ENCODE measurements around the gene PRC1. TPM values are rescaled to one million over a fixed set of nuclear protein-coding genes. Genes with fewer than 3 reads are reported as not detected.

Gene PRC1
- total RNA-seq, 1 donor from 2014 or later, result 19.5 TPM

GRCh38 chr15:90986790-90987507, 7.4 kb downstream of the PRC1 start:
- peaks cover 13% of the 10 kb centered on the region for H3K4me1 Mint-ChIP-seq (ENCODE audit: unreplicated experiment)
- peaks cover 2% of the 10 kb centered on the region for H3K27me3 Mint-ChIP-seq (ENCODE audit: unreplicated experiment)
- H3K36me3 Mint-ChIP-seq (ENCODE audit: low read depth, unreplicated experiment), result no peaks in the 10 kb centered on the region
- no peak overlapping the region for H3K4me3 Mint-ChIP-seq (ENCODE audit: unreplicated experiment)
- H3K9me3 Mint-ChIP-seq (ENCODE audit: unreplicated experiment), result no peaks in the 10 kb centered on the region
- no peak for TF ChIP-seq CTCF (IDR thresholded peaks at IDR 0.05; ENCODE audit: unreplicated experiment)
- no peak for DNase-seq (ENCODE audit: low spot score)
- H3K27ac Mint-ChIP-seq (ENCODE audit: unreplicated experiment), result no peak overlapping the region

- H3K27me3 Mint-ChIP-seq (ENCODE audit: unreplicated experiment), result peaks cover 2% of the 10 kb centered on the region
- H3K36me3 Mint-ChIP-seq (ENCODE audit: low read depth, unreplicated experiment), result peaks cover 7% of the 10 kb centered on the region
- no peak for DNase-seq (ENCODE audit: low spot score)
- TF ChIP-seq CTCF (IDR thresholded peaks at IDR 0.05; ENCODE audit: unreplicated experiment), result no peak
- H3K4me1 Mint-ChIP-seq (ENCODE audit: unreplicated experiment), result peaks cover 4% of the 10 kb centered on the region
- no peaks in the 10 kb centered on the region for H3K9me3 Mint-ChIP-seq (ENCODE audit: unreplicated experiment)
- H3K27ac Mint-ChIP-seq (ENCODE audit: unreplicated experiment), result no peak overlapping the region
- no peak overlapping the region for H3K4me3 Mint-ChIP-seq (ENCODE audit: unreplicated experiment)
Observed at GRCh38 chr15:90982135-90982534, 12.2 kb downstream of the PRC1 start.

GRCh38 chr15:90981681-90982080, 12.7 kb downstream of the PRC1 start:
- no peak for DNase-seq (ENCODE audit: low spot score)
- Mint-ChIP-seq H3K27ac (ENCODE audit: unreplicated experiment) (no peak overlapping the region), H3K4me3 (ENCODE audit: unreplicated experiment) (no peak overlapping the region), H3K4me1 (ENCODE audit: unreplicated experiment) (peaks cover 4% of the 10 kb centered on the region), H3K36me3 (ENCODE audit: low read depth, unreplicated experiment) (peaks cover 7% of the 10 kb centered on the region), H3K27me3 (ENCODE audit: unreplicated experiment) (peaks cover 2% of the 10 kb centered on the region), H3K9me3 (ENCODE audit: unreplicated experiment) (no peaks in the 10 kb centered on the region)
- TF ChIP-seq CTCF (IDR thresholded peaks at IDR 0.05; ENCODE audit: unreplicated experiment), result no peak

- TF ChIP-seq CTCF (IDR thresholded peaks at IDR 0.05; ENCODE audit: unreplicated experiment), result no peak
- Mint-ChIP-seq H3K36me3 (ENCODE audit: low read depth, unreplicated experiment) (peaks cover 7% of the 10 kb centered on the region), H3K27ac (ENCODE audit: unreplicated experiment) (no peak overlapping the region), H3K4me1 (ENCODE audit: unreplicated experiment) (peaks cover 6% of the 10 kb centered on the region), H3K9me3 (ENCODE audit: unreplicated experiment) (no peaks in the 10 kb centered on the region), H3K4me3 (ENCODE audit: unreplicated experiment) (no peak overlapping the region), H3K27me3 (ENCODE audit: unreplicated experiment) (peaks cover 6% of the 10 kb centered on the region)
- no peak for DNase-seq (ENCODE audit: low spot score)
Observed at GRCh38 chr15:90979582-90979981, 14.8 kb downstream of the PRC1 start.

GRCh38 chr15:90974216-90974615, 20.1 kb downstream of the PRC1 start:
- Mint-ChIP-seq H3K36me3 (ENCODE audit: low read depth, unreplicated experiment) (peaks cover 4% of the 10 kb centered on the region), H3K27ac (ENCODE audit: unreplicated experiment) (no peak overlapping the region)

More at GRCh38 chr15:90974216-90974615, 20.1 kb downstream of the PRC1 start:
- peaks cover 6% of the 10 kb centered on the region for H3K27me3 Mint-ChIP-seq (ENCODE audit: unreplicated experiment)
- peak overlapping the region; percentile 8 for H3K4me3 Mint-ChIP-seq (ENCODE audit: unreplicated experiment)
- H3K4me1 Mint-ChIP-seq (ENCODE audit: unreplicated experiment), result peaks cover 5% of the 10 kb centered on the region
- no peak for DNase-seq (ENCODE audit: low spot score)
- H3K9me3 Mint-ChIP-seq (ENCODE audit: unreplicated experiment), result no peaks in the 10 kb centered on the region
- no peak for TF ChIP-seq CTCF (IDR thresholded peaks at IDR 0.05; ENCODE audit: unreplicated experiment)
